ENCODE data around the gene ANKRD40CL.

Gene ANKRD40CL

DNA sequence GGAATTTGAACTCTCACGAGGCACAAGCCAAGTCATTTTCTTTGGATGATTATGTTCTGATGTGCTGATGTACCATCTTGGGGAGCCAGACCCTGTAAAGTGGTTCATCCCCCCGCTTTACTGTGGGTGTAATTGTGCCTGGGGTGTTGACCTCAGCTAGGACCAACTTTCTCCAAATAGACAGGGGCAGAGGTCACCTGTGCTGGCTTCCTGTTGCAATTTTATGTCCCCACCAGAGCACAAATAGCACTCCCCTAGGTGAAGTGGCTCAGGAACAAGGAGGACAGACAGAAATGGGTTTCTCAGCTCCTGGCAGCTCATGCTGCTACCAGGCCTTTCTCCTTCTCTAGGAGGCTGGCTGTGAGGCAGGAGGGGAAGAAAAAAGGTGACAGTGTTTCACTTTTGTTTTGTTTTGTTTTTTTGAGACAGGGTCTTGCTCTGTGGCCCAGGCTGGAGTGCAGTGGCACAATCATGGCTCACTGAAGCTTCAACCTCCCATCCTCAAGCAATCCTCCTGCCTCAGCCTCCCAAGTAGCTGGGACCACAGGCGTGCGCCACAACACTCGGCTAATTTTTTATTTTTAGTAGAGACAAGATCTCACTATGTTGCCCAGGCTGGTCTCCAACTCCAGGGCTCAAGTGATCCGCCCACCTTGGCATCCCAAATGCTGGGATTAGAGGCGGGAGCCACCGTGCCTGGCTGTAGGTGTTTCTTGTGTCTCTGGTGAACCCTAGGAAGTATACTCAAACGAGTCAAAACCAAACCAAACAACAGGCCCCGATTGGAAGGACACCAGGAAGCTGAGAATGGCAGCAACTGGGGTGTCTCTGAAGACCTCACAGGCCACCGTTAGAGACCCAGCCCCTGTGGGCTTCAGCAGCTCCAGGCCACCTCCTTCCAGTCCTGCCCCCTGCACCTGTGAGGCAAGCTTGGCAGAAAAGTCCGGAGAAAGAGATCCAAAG, 35.6 kb upstream of the ANKRD40CL start:
- Histone ChIP-seq H2AFZ (ENCODE audit: low read depth) (no peak overlapping the region), H3K4me3 (IDR thresholded peaks at IDR 0.05; ENCODE audit: insufficient read depth, low read depth, low read length) (no peak overlapping the region), H4K20me1 (ENCODE audit: insufficient read depth) (no peaks in the 10 kb centered on the region), H3K4me2 (no peak overlapping the region), H3K9ac (no peak overlapping the region), H3K27me3 (ENCODE audit: insufficient read depth, low read depth) (no peaks in the 10 kb centered on the region), H3K27ac (no peak overlapping the region), H3K36me3 (ENCODE audit: insufficient read depth) (no peaks in the 10 kb centered on the region), H3K79me2 (ENCODE audit: insufficient read depth, low read depth) (no peaks in the 10 kb centered on the region), H3K4me1 (ENCODE audit: low read depth, poor library complexity, severe bottlenecking) (no peaks in the 10 kb centered on the region)
- TF ChIP-seq, protein P1, sequence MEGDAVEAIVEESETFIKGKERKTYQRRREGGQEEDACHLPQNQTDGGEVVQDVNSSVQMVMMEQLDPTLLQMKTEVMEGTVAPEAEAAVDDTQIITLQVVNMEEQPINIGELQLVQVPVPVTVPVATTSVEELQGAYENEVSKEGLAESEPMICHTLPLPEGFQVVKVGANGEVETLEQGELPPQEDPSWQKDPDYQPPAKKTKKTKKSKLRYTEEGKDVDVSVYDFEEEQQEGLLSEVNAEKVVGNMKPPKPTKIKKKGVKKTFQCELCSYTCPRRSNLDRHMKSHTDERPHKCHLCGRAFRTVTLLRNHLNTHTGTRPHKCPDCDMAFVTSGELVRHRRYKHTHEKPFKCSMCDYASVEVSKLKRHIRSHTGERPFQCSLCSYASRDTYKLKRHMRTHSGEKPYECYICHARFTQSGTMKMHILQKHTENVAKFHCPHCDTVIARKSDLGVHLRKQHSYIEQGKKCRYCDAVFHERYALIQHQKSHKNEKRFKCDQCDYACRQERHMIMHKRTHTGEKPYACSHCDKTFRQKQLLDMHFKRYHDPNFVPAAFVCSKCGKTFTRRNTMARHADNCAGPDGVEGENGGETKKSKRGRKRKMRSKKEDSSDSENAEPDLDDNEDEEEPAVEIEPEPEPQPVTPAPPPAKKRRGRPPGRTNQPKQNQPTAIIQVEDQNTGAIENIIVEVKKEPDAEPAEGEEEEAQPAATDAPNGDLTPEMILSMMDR (conservative IDR thresholded peaks at IDR 0.05; ENCODE audit: low read depth, low read length): no peak

DNA sequence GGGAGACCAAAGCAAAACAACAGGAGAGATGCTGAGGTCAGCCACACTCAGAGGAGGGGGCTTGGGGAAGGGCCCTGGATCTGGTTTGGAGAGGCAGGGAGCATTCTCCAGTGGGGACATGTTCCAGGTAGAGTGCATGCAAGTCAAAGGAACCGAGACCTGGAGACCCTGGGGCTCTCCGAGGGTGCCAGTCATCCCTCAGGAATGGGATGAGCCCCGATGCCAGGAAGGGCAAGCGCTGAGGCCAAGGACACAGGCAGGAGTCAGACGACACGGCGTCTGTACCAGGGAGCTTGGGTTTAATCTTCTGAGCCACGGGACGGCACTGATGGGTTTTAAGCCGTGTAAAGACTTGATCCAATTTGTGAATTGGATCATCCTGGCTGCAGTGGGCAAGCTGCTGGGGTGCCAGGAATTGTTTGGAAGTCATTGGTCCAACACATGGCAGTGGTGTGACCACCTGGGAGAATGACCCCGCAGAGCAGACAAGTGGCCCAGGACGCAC, 32.9 kb upstream of the ANKRD40CL start:
- Histone ChIP-seq H3K4me1 (ENCODE audit: low read depth, poor library complexity, severe bottlenecking) (no peaks in the 10 kb centered on the region), H3K9ac (no peak overlapping the region), H4K20me1 (ENCODE audit: insufficient read depth) (no peaks in the 10 kb centered on the region), H3K36me3 (ENCODE audit: insufficient read depth) (no peaks in the 10 kb centered on the region), H3K4me2 (no peak overlapping the region), H2AFZ (ENCODE audit: low read depth) (no peak overlapping the region), H3K4me3 (IDR thresholded peaks at IDR 0.05; ENCODE audit: insufficient read depth, low read depth, low read length) (no peak overlapping the region), H3K27ac (no peak overlapping the region), H3K79me2 (ENCODE audit: insufficient read depth, low read depth) (no peaks in the 10 kb centered on the region), H3K27me3 (ENCODE audit: insufficient read depth, low read depth) (no peaks in the 10 kb centered on the region)
- TF ChIP-seq, protein P1 (conservative IDR thresholded peaks at IDR 0.05; ENCODE audit: low read depth, low read length): no peak

- H3K27me3 ChIP-seq (ENCODE audit: insufficient read depth, low read depth): no peaks in the 10 kb centered on the region
- no peaks in the 10 kb centered on the region for H3K36me3 ChIP-seq (ENCODE audit: insufficient read depth)
- H3K9ac ChIP-seq: no peak overlapping the region
- H3K79me2 ChIP-seq (ENCODE audit: insufficient read depth, low read depth): no peaks in the 10 kb centered on the region
- H2AFZ ChIP-seq (ENCODE audit: low read depth): no peak overlapping the region
- H3K4me1 ChIP-seq (ENCODE audit: low read depth, poor library complexity, severe bottlenecking): no peaks in the 10 kb centered on the region
- TF ChIP-seq, protein P1 (conservative IDR thresholded peaks at IDR 0.05; ENCODE audit: low read depth, low read length): no peak
- no peaks in the 10 kb centered on the region for H4K20me1 ChIP-seq (ENCODE audit: insufficient read depth)
- no peak overlapping the region for H3K4me3 ChIP-seq (IDR thresholded peaks at IDR 0.05; ENCODE audit: insufficient read depth, low read depth, low read length)
- H3K4me2 ChIP-seq: no peak overlapping the region
- H3K27ac ChIP-seq: no peak overlapping the region
Measured at GRCh38 chr17:50799582-50799981, 32.3 kb upstream of the ANKRD40CL start.

- Histone ChIP-seq H3K36me3 (ENCODE audit: insufficient read depth) (no peaks in the 10 kb centered on the region), H3K4me1 (ENCODE audit: low read depth, poor library complexity, severe bottlenecking) (no peaks in the 10 kb centered on the region), H4K20me1 (ENCODE audit: insufficient read depth) (no peaks in the 10 kb centered on the region), H3K4me2 (no peak overlapping the region), H3K79me2 (ENCODE audit: insufficient read depth, low read depth) (no peaks in the 10 kb centered on the region), H3K4me3 (IDR thresholded peaks at IDR 0.05; ENCODE audit: insufficient read depth, low read depth, low read length) (no peak overlapping the region), H3K27ac (no peak overlapping the region), H2AFZ (ENCODE audit: low read depth) (no peak overlapping the region), H3K9ac (no peak overlapping the region), H3K27me3 (ENCODE audit: insufficient read depth, low read depth) (no peaks in the 10 kb centered on the region)
- TF ChIP-seq, protein P1 (conservative IDR thresholded peaks at IDR 0.05; ENCODE audit: low read depth, low read length): no peak
Measured at GRCh38 chr17:50798424-50799288, 31.3 kb upstream of the ANKRD40CL start.
